T-helper 9 cell (primary cell): ENCODE data around the gene PPARG.

Experiments
- DNase-seq: peaks from one replicate; pipeline ENCODE4 v3.0.0-alpha.2; 2020

The PPARG gene

GRCh38 chr3:12420393-12420792, 131.5 kb downstream of the PPARG start:
- DNase-seq = no peak

DNA sequence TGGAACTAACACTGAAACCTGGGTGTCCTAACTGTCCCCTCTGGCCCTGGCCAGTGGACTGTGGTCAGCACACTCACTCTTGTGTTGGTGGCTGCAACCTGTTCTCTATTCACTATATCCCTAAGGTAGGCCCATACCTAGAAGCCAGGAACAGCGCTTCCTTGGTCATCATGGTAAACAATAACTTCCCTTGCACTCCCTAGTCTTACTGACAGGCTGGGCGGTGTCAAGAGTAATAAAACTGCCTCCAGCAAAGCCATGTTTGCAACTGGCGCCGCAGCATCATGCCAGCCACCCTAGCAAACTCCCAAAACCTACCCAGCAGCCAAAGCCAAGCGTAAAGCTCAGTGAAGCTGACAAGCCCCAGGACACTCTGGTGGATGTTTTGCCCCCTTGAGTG, 132.3 kb downstream of the PPARG start:
- DNase-seq = no peak

DNA sequence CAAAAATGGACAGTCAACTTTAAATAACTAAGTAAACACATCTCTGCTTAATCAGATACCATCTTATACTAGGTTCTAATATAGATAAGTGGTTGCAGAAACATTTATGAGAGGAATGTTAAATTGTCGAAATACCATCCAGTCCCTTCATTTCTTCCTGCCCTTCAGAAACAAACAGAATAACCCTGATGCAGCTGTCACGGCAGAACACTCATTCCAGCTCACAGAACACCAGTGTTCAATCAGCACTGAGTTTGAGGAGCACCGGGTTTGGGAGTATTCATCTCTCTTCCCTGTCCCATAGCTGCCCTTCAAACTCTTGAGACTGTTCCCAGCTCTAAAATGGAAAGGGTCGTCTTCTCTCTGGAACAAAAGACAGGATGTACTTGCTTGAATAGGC, 134.3 kb downstream of the PPARG start:
- DNase-seq = no peak

DNA sequence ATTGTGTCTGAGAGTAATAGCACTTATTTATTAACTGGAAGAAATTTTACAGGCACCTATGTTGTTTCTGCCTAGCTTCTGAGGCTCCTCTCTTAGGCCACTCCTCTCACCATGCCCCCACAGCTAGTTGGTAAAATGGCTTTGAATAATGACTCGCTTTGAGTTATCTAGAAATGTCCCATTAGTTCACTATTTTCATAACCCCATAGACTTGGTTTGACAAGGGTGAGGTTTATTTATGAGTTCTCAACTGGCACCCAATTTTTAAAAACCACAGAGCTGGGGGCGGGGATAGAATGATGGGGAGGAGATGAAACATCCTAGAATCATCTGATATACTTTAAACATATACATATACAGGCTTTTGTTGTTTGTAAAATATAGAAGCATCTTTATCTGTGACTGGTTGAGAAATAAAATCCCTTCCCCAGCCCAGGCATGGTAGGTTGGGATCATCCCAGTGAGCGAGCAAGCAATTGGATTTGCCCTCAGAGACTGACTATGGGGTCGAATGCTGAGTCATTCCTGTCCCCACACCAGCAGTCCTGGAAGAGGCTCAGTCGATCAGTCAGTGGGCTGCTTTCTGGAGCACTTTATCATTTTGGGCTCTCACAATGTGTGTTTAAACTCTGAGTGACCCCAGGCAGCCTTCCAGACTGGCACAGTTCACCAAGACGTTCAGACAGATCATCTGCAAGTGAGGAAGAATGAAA, 135.2 kb downstream of the PPARG start:
- DNase-seq = no peak

DNA sequence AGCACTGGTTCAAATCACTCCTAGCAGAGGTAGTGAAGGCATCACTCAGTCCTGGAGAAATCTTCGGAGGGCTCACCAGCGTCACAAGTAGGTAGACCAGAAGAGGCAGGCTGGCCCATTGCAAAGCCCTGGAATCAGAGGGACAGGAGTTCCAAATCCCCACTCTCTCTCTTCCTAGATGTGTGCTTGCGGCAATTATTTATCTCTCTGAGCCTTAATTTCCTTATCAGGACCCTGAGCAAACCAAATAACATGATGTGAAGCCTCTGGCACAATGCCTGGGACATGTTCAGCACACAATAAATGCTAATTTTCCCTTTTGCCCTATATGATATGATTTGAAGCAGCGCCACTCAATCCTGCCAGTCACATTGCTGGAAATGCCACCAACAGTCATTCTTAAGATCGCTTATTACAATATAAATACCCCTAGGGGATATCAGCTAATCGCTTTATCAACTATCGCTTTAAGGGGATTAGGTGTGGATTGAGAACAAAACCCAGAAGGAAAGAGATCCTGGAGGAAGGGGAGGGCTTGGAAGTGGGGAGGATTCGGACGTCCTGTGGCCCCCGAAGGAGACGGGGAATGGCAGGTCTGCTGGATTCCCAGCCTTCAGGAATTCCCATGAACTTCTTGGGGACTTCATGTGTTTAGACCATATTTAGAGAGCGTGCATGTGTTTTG, 135.9 kb downstream of the PPARG start:
- no peak for DNase-seq

DNA sequence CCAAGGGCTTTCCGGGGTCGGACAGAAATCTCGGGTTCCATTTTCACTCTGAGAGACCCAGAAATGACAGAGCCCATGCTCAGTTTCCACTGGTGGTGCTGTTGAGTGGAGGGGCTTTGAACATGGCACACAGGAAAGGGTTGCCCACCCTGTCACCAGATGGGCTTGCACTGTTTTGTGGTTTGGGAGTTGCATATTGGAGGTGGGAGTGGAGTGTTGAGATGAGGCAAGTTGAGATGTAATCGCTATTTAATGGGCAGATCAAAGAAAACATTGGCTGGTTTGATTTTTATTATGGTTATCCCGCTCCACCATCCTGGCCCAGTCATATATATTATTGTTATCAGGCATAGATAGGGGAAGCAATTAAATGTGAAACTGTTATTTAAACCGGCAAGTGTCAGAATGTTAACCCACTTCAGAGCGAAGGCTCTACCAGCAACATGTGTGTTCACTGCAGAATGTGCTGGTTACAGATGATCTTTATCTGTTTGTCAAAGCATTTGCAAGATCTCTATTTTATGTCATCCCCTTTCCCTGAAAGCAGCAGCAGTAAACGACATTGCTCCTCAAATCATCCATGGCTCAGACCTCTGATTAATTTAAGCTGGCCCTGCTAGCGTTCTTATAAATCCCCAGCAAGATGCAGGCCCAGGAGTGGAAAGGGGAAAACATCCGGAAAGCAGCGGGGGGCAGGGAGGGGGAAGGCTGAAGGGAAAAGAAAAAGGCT, 137.1 kb downstream of the PPARG start:
- DNase-seq = no peak

- no peak for DNase-seq
Measured at GRCh38 chr3:12427551-12427950, 138.7 kb downstream of the PPARG start.

- DNase-seq = no peak
Measured at GRCh38 chr3:12428126-12428525, 139.3 kb downstream of the PPARG start.

- DNase-seq = no peak
Measured at GRCh38 chr3:12430086-12430485, 141.2 kb downstream of the PPARG start.

DNA sequence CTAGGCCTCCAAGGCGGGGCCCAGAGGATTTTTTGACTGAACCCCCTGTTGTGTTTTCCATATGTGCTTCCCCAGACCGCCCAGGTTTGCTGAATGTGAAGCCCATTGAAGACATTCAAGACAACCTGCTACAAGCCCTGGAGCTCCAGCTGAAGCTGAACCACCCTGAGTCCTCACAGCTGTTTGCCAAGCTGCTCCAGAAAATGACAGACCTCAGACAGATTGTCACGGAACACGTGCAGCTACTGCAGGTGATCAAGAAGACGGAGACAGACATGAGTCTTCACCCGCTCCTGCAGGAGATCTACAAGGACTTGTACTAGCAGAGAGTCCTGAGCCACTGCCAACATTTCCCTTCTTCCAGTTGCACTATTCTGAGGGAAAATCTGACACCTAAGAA, 145.0 kb downstream of the PPARG start:
- no peak for DNase-seq

DNA sequence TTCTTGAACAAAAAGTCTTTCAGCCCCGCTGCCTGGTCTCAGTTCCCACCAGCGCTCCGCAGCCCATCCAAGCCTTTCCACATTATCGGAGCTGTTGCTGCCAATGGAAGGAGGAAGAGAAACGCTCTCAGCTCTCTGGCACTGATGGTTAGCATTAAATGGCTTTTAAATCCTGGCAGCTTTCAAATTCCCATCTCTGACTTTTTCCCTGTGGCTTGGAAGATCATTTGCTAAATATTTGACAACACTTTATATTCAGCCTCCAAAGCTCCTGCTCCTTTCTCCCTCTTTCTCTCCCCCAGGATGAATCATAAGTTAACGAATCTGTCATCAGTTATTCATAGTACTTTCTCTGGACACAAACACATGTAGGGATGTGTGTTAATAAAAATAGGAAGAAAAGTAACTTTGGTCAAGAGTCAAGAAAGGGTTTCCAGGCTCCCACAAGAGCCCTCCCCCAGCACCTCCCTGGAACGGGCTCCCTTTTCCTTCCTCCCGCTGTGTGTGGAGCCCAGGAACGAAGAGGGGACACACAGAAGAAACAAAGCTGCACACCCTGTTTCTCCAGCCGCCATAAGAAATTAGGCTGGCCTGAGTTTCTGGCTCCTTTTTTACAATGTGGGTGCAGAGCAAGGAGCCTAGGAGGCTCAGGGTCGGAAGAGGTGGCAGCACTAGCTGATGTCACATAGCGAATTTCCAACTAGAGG, 147.8 kb downstream of the PPARG start:
- DNase-seq = no peak

DNA sequence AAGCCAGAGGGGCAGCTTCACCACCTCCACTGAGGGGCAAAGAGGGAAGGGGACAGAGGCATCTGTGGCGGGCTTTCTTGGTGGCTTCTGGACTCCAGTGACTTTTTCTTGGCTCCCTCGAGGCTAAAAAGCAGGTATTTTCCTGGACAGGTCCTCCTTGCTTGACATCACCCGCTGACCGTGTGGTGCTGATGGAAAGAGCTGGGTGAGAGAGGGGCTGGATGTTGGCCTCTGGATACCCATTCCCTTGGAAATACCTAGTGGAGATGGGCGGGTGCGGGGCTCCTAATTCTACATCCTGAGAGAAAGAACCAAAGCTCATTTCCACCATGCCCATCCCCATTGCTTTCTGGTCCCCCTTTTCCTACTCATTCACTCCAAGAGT, 148.3 kb downstream of the PPARG start:
- DNase-seq = no peak

DNA sequence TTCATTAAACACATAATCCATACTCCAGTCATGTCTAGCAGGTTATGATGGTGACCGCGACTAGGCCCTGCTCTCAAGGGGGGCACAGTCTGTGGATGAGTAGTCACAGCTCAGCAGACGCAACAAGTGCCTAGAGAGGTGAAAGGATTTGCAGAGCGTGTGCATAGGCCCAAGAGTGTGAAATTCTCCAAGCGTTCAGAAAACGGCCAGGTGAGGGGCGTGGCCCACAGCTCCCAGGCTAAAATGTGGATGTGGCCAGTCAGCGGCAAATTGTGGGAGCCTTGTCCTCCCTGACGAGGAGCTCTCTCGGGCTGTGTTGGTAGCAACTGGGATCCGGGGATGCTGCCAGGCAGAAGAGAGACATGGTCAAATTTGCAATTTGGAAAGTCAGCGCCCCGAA, 149.0 kb downstream of the PPARG start:
- no peak for DNase-seq

GRCh38 chr3:12438318-12438717, 149.4 kb downstream of the PPARG start:
- no peak for DNase-seq

- DNase-seq = no peak
Measured at GRCh38 chr3:12439161-12439940, 150.5 kb downstream of the PPARG start.

GRCh38 chr3:12440927-12441714, 152.3 kb downstream of the PPARG start:
- no peak for DNase-seq

DNA sequence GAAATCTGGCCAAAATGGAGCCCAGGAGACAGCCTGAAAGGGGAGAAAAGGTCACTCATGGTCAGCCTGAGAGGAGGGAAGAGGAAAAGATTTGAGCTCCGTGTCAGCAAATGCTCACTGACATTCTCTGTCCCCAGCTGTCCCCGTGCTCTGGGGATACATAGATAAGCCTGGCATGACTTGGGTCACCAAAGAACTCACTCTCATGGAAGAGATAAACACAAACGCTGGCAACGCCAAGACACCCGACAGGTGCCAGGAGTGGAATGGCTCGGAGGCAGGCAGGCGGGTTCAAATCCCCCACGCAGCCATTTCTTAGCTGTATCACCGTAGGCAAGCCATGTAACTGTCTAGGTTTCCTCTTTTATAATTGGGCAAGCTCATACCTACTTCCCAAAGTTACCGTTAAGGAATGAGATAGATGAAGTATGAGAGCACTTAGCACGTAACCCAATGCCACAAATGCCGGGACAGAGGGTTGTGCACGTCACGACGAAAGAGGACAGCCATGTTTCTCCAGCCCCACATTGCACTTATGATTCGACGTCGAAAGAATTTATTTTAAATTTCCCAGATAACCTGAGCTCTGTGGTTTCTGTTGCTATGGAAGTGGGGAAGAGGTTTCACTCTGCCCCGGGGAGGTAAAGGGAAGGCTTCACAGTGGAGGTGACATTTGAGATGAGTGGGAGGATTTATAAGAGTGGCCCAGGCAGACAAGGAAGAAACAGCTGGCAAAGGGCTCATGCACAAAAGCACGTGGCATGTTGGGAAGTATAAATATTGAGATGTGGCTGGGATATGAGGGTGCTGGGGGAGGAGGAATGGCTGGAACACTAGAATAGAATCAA, 154.0 kb downstream of the PPARG start:
- no peak for DNase-seq

DNA sequence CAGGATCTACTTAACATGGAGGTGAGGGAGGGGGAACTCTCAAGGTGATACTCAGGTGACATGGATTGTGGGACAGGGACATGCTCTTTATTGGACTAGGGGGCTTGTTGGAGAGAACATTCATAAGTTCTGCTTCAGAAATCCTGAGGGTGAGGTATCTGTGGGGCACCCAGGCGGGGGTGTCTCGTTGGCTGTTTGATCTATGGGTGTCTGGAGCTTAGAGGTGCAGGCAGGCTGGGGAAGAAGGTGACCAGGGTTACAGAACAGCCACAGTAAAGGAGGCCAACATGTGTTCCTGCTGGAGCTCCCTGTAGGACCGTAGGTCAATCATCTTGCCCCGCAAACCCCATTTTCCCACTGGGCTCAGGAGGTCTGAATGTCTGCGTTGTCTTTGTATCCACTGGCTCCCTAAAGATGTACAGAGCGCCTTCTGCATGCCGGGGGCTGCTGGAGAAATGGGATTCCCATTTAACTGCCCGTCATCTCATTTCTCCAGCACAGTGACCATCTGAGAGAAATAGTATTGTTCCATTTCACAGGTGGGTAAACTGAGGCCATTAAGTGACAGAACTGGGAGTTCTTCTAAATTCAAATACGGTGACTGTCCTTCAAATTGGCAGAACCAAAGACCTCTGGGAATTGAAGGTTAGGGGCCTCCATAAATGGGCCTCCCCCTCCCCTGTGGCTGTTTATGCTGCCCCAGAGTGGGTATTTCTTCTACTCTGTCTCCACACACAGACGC, 155.1 kb downstream of the PPARG start:
- DNase-seq = no peak

GRCh38 chr3:12444582-12445471, 156.0 kb downstream of the PPARG start:
- DNase-seq = no peak
